ENCODE results near the gene SDR42E2.

SDR42E2 gene

DNA sequence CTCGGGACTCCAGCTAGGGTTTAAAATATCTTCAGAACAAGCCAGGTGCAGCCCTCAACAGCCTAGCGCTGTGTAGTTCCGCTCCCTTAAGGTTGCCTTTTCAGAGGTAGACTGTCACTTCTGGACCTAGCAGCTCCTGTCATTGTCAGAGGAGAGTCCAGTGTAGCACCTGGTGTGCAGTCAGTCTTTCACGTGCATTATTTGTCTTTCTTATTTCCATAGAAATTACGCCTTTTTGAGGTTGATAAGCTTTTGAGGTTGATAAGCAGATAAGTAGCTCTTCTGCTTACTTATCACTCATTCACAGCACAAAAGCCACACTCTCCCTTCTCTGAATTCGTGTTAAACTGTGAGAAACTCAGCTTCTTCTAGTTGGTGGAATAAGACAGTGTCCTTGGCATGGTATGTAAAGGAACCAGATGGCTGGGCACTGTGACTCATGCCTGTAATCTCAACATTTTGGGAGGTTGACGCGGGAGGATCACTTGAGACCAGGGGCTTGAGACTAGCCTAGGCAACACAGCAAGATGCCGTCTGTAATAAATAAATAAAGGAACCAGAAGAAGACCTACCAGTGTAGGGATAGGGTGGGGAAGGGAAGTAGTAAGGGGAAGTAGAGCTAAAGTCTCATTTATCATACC is 54.0 kb downstream of the SDR42E2 start:
- Histone ChIP-seq H3K4me3 (ENCODE audit: low read depth, low read length) (no peak overlapping the region), H3K27ac (ENCODE audit: extremely low read depth, low read depth, low read length) (no peak overlapping the region), H3K9me3 (ENCODE audit: control insufficient read depth, insufficient read depth, low read depth, low read length) (no peaks in the 10 kb centered on the region), H3K36me3 (ENCODE audit: control insufficient read depth in 2 of 2, insufficient read depth in 1 of 2, low read length in 2 of 2) (peaks cover 0 to 8% of the 10 kb centered on the region in 2 experiments; a peak in 1 of 3 replicates), H3K4me1 (ENCODE audit: control insufficient read depth, insufficient read depth, low read length) (peaks cover 11% of the 10 kb centered on the region)
- CTCF ChIA-PET: interaction anchor here (0.5 to 1.2 kb wide), 2 partner anchors 11 to 1320 kb away, joined by 4 to 5 read pairs; no protein-coding TSS in a partner anchor
- POLR2A ChIA-PET: interaction anchor here (1.2 to 1.6 kb wide), 2 partner anchors 10 to 25 kb away, joined by 4 read pairs; partner anchors contain the start of gene EEF2K
- TF ChIP-seq ZBTB8A (tag by site-specific recombination; IDR thresholded peaks at IDR 0.05) (peak; percentile 58; the same call in 1 of the 2 replicates), ZNF311 (tag by site-specific recombination; IDR thresholded peaks at IDR 0.05; ENCODE audit: borderline replicate concordance) (no peak), ZNF529 (tag by site-specific recombination; IDR thresholded peaks at IDR 0.05; ENCODE audit: insufficient replicate concordance) (no peak), ZBTB44 (tag by site-specific recombination; IDR thresholded peaks at IDR 0.05) (no peak), ZNF335 (tag by site-specific recombination; conservative IDR thresholded peaks at IDR 0.05) (0 out of 2 replicates have a peak, but pooled peaks have one; percentile 26), REPIN1 (tag by site-specific recombination; IDR thresholded peaks at IDR 0.05; ENCODE audit: low read depth) (no peak), GFI1B (tag by site-specific recombination; IDR thresholded peaks at IDR 0.05) (no peak), ZNF600 (tag by site-specific recombination; IDR thresholded peaks at IDR 0.05) (0 out of 2 replicates have a peak, but pooled peaks have one; percentile 14), ZSCAN30 (tag by site-specific recombination; IDR thresholded peaks at IDR 0.05) (no peak), ZNF658 (tag by site-specific recombination; IDR thresholded peaks at IDR 0.05) (no peak), MEIS1 (CRISPR knock-in tag; IDR thresholded peaks at IDR 0.05; ENCODE audit: borderline replicate concordance) (no peak), KLF9 (tag by site-specific recombination; IDR thresholded peaks at IDR 0.05; ENCODE audit: low read depth) (no peak), ZNF292 (tag by site-specific recombination; IDR thresholded peaks at IDR 0.05; ENCODE audit: borderline replicate concordance, low read depth) (no peak), ZEB2 (tag by site-specific recombination; IDR thresholded peaks at IDR 0.05) (peak; percentile 27; the same call in 1 of the 2 replicates), BCL11B (tag by site-specific recombination; IDR thresholded peaks at IDR 0.05; ENCODE audit: low read depth) (no peak), BCL11A (tag by site-specific recombination; IDR thresholded peaks at IDR 0.05; ENCODE audit: low read depth) (no peak), ZNF677 (tag by site-specific recombination; IDR thresholded peaks at IDR 0.05) (no peak)
- TF ChIP-seq, protein P1, sequence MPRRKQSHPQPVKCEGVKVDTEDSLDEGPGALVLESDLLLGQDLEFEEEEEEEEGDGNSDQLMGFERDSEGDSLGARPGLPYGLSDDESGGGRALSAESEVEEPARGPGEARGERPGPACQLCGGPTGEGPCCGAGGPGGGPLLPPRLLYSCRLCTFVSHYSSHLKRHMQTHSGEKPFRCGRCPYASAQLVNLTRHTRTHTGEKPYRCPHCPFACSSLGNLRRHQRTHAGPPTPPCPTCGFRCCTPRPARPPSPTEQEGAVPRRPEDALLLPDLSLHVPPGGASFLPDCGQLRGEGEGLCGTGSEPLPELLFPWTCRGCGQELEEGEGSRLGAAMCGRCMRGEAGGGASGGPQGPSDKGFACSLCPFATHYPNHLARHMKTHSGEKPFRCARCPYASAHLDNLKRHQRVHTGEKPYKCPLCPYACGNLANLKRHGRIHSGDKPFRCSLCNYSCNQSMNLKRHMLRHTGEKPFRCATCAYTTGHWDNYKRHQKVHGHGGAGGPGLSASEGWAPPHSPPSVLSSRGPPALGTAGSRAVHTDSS (tag by site-specific recombination; IDR thresholded peaks at IDR 0.05): no peak
- TF ChIP-seq, protein P2, sequence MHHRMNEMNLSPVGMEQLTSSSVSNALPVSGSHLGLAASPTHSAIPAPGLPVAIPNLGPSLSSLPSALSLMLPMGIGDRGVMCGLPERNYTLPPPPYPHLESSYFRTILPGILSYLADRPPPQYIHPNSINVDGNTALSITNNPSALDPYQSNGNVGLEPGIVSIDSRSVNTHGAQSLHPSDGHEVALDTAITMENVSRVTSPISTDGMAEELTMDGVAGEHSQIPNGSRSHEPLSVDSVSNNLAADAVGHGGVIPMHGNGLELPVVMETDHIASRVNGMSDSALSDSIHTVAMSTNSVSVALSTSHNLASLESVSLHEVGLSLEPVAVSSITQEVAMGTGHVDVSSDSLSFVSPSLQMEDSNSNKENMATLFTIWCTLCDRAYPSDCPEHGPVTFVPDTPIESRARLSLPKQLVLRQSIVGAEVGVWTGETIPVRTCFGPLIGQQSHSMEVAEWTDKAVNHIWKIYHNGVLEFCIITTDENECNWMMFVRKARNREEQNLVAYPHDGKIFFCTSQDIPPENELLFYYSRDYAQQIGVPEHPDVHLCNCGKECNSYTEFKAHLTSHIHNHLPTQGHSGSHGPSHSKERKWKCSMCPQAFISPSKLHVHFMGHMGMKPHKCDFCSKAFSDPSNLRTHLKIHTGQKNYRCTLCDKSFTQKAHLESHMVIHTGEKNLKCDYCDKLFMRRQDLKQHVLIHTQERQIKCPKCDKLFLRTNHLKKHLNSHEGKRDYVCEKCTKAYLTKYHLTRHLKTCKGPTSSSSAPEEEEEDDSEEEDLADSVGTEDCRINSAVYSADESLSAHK (tag by site-specific recombination; IDR thresholded peaks at IDR 0.05): no peak
- TF ChIP-seq, protein P3, sequence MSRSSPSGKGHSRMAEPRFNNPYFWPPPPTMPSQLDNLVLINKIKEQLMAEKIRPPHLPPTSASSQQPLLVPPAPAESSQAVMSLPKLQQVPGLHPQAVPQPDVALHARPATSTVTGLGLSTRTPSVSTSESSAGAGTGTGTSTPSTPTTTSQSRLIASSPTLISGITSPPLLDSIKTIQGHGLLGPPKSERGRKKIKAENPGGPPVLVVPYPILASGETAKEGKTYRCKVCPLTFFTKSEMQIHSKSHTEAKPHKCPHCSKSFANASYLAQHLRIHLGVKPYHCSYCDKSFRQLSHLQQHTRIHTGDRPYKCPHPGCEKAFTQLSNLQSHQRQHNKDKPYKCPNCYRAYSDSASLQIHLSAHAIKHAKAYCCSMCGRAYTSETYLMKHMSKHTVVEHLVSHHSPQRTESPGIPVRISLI (tag by site-specific recombination; IDR thresholded peaks at IDR 0.05): no peak
- TF ChIP-seq, protein P4, sequence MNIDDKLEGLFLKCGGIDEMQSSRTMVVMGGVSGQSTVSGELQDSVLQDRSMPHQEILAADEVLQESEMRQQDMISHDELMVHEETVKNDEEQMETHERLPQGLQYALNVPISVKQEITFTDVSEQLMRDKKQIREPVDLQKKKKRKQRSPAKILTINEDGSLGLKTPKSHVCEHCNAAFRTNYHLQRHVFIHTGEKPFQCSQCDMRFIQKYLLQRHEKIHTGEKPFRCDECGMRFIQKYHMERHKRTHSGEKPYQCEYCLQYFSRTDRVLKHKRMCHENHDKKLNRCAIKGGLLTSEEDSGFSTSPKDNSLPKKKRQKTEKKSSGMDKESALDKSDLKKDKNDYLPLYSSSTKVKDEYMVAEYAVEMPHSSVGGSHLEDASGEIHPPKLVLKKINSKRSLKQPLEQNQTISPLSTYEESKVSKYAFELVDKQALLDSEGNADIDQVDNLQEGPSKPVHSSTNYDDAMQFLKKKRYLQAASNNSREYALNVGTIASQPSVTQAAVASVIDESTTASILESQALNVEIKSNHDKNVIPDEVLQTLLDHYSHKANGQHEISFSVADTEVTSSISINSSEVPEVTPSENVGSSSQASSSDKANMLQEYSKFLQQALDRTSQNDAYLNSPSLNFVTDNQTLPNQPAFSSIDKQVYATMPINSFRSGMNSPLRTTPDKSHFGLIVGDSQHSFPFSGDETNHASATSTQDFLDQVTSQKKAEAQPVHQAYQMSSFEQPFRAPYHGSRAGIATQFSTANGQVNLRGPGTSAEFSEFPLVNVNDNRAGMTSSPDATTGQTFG (tag by site-specific recombination; IDR thresholded peaks at IDR 0.05; ENCODE audit: borderline replicate concordance): no peak
- TF ChIP-seq, protein P5, sequence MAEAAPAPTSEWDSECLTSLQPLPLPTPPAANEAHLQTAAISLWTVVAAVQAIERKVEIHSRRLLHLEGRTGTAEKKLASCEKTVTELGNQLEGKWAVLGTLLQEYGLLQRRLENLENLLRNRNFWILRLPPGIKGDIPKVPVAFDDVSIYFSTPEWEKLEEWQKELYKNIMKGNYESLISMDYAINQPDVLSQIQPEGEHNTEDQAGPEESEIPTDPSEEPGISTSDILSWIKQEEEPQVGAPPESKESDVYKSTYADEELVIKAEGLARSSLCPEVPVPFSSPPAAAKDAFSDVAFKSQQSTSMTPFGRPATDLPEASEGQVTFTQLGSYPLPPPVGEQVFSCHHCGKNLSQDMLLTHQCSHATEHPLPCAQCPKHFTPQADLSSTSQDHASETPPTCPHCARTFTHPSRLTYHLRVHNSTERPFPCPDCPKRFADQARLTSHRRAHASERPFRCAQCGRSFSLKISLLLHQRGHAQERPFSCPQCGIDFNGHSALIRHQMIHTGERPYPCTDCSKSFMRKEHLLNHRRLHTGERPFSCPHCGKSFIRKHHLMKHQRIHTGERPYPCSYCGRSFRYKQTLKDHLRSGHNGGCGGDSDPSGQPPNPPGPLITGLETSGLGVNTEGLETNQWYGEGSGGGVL (tag by site-specific recombination; IDR thresholded peaks at IDR 0.05): no peak
- TF ChIP-seq, protein P6, sequence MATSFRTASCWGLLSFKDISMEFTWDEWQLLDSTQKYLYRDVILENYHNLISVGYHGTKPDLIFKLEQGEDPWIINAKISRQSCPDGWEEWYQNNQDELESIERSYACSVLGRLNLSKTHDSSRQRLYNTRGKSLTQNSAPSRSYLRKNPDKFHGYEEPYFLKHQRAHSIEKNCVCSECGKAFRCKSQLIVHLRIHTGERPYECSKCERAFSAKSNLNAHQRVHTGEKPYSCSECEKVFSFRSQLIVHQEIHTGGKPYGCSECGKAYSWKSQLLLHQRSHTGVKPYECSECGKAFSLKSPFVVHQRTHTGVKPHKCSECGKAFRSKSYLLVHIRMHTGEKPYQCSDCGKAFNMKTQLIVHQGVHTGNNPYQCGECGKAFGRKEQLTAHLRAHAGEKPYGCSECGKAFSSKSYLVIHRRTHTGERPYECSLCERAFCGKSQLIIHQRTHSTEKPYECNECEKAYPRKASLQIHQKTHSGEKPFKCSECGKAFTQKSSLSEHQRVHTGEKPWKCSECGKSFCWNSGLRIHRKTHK (tag by site-specific recombination; IDR thresholded peaks at IDR 0.05): no peak

All from HEK293 (cell line).